Naive B cell (primary cell): ENCODE results near the gene PGRMC1. TPM values are rescaled to one million over a fixed set of nuclear protein-coding genes. Genes with fewer than 3 reads are reported as not detected.
"Not testable (repeated sequence)": the region's sequence is repeated elsewhere in the genome, so short reads cannot be mapped to it uniquely, and the experiment has no call there.

Source experiments
- ATAC-seq, 2 donors: fragments of 150-1000 bp; cut with Tn5 transposase; 2 replicates each; pipeline ENCODE4 v1.10.0; 2021; ENCODE audit warnings: low read depth in 2 of 2, mild to moderate bottlenecking in 2 of 2, moderate library complexity in 2 of 2
- DNase-seq: peaks from one replicate; pipeline ENCODE4 v3.0.0; 2022
- H3K27ac Mint-ChIP-seq, 6 donors: one replicate each; pipeline ENCODE4 v1.8.0; 2020 to 2022; ENCODE audit warnings: mild to moderate bottlenecking in 6 of 6, mixed read lengths in 6 of 6, moderate library complexity in 5 of 6, inconsistent platforms in 2 of 6
- H3K27me3 Mint-ChIP-seq, 3 donors: one replicate each; pipeline ENCODE4 v1.8.0; 2021 to 2022; ENCODE audit warnings: mixed read lengths in 3 of 3, mild to moderate bottlenecking in 1 of 3
- H3K36me3 Mint-ChIP-seq, 2 donors: one replicate each; pipeline ENCODE4 v1.8.0; 2020 to 2022; ENCODE audit warnings: mixed read lengths in 2 of 2, inconsistent platforms in 1 of 2, mild to moderate bottlenecking in 1 of 2
- H3K4me1 Mint-ChIP-seq, 3 donors: one replicate each; pipeline ENCODE4 v1.8.0; 2020 to 2022; ENCODE audit warnings: mixed read lengths in 3 of 3, inconsistent platforms in 1 of 3, mild to moderate bottlenecking in 1 of 3, moderate library complexity in 1 of 3
- H3K4me3 Mint-ChIP-seq, 8 donors: one replicate each; pipeline ENCODE4 v1.8.0; 2020 to 2022; ENCODE audit warnings: mild to moderate bottlenecking in 8 of 8, mixed read lengths in 8 of 8, moderate library complexity in 8 of 8, inconsistent platforms in 2 of 8
- H3K9me3 Mint-ChIP-seq, 7 donors: one replicate each; pipeline ENCODE4 v1.8.0; 2020 to 2022; ENCODE audit warnings: mixed read lengths in 7 of 7, mild to moderate bottlenecking in 5 of 7, inconsistent platforms in 2 of 7, moderate library complexity in 1 of 7
- polyA plus RNA-seq, 6 donors: library from polyadenylated mRNA; unstranded; fragments of 300-500 nt; fragmentation: Illumina TruSeq; gene quantifications; one replicate each; pipeline ENCODE4 v1.2.3, GENCODE V29; 2021; ENCODE audit warnings: low read depth in 6 of 6

The PGRMC1 gene
- polyA plus RNA-seq = 10 to 100 TPM in 4 of 6 donors, 1 to 10 TPM in 2; 7.1 to 14.9 (median 10.8) TPM

DNA sequence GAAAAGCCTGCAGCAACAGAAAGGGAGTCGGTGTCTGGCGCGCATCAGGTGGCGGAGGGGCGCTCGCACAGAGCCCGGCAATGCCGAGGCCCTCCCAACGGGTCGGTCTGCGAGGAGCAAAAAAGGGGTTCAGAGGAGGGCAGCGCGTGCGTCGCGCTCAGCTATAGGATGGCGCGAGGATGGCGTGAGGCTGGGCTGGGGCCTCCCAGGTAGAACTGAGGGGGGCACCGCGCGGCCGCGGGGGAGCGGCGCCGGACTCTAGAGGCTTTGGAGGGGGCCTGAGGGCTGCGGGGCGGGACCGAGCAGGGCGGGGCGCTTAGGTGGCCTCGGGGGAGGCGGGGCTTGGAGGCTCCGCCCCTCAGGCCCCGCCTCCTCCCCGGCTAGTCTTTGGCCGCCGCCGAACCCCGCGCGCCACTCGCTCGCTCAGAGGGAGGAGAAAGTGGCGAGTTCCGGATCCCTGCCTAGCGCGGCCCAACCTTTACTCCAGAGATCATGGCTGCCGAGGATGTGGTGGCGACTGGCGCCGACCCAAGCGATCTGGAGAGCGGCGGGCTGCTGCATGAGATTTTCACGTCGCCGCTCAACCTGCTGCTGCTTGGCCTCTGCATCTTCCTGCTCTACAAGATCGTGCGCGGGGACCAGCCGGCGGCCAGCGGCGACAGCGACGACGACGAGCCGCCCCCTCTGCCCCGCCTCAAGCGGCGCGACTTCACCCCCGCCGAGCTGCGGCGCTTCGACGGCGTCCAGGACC lies at the start of gene PGRMC1:
TSS of gene PGRMC1 (plus strand) at position 414 of the 751 bp plus-strand sequence. CDS start at position 493, 79 bp downstream.
- Mint-ChIP-seq H3K4me3 (peak within 1 kb of the TSS; percentile 65 to 95 (median 88)), H3K27me3 (peaks cover 5 to 10% (median 5%) of the 10 kb centered on the region in 3 donors), H3K36me3 (no peaks in the 10 kb centered on the region), H3K27ac (peak within 1 kb of the TSS; percentile 17 to 92 (median 67)), H3K9me3 (no peaks in the 10 kb centered on the region), H3K4me1 (peaks cover 11 to 16% (median 12%) of the 10 kb centered on the region in 3 donors)
- DNase-seq (peak; percentile 77), ATAC-seq (peak; percentile 91 to 93)

GRCh38 chrX:119186763-119187162 lies 49.3 kb upstream of the PGRMC1 start:
- no peak for ATAC-seq

GRCh38 chrX:119187298-119187697 lies 48.8 kb upstream of the PGRMC1 start:
- H3K27me3 Mint-ChIP-seq = peaks cover 0 to 17% (median 6%) of the 10 kb centered on the region in 3 donors
- no peak for ATAC-seq
- H3K36me3 Mint-ChIP-seq = no peaks in the 10 kb centered on the region
- H3K4me3 Mint-ChIP-seq = no peak overlapping the region
- H3K27ac Mint-ChIP-seq = no peak overlapping the region
- DNase-seq = no peak
- H3K4me1 Mint-ChIP-seq = no peaks in the 10 kb centered on the region
- peaks cover 0 to 2% (median 0%) of the 10 kb centered on the region in 7 donors for H3K9me3 Mint-ChIP-seq

More at GRCh38 chrX:119186763-119187162, 49.3 kb upstream of the PGRMC1 start:
- Mint-ChIP-seq H3K27me3 (peaks cover 0 to 16% (median 6%) of the 10 kb centered on the region in 3 donors), H3K4me3 (no peak overlapping the region), H3K27ac (no peak overlapping the region), H3K36me3 (no peaks in the 10 kb centered on the region), H3K4me1 (no peaks in the 10 kb centered on the region), H3K9me3 (peaks cover 0 to 2% (median 0%) of the 10 kb centered on the region in 7 donors)
- no peak for DNase-seq

- Mint-ChIP-seq H3K9me3 (peaks cover 0 to 2% (median 0%) of the 10 kb centered on the region in 7 donors), H3K27ac (no peak overlapping the region), H3K4me3 (no peak overlapping the region), H3K27me3 (peaks cover 0 to 17% (median 6%) of the 10 kb centered on the region in 3 donors), H3K4me1 (no peaks in the 10 kb centered on the region), H3K36me3 (no peaks in the 10 kb centered on the region)
- DNase-seq (no peak), ATAC-seq (no peak)
These were observed 47.0 kb upstream of the PGRMC1 start for GRCh38 chrX:119189115-119189514.

- H3K36me3 Mint-ChIP-seq = no peaks in the 10 kb centered on the region
- ATAC-seq (no peak), DNase-seq (no peak)
- H3K4me1 Mint-ChIP-seq = no peaks in the 10 kb centered on the region
- H3K27ac Mint-ChIP-seq = no peak overlapping the region
- no peak overlapping the region for H3K4me3 Mint-ChIP-seq
- peaks cover 0 to 17% (median 6%) of the 10 kb centered on the region in 3 donors for H3K27me3 Mint-ChIP-seq
- peaks cover 0 to 2% (median 0%) of the 10 kb centered on the region in 7 donors for H3K9me3 Mint-ChIP-seq
These were observed 46.5 kb upstream of the PGRMC1 start for GRCh38 chrX:119189595-119189994.

DNA sequence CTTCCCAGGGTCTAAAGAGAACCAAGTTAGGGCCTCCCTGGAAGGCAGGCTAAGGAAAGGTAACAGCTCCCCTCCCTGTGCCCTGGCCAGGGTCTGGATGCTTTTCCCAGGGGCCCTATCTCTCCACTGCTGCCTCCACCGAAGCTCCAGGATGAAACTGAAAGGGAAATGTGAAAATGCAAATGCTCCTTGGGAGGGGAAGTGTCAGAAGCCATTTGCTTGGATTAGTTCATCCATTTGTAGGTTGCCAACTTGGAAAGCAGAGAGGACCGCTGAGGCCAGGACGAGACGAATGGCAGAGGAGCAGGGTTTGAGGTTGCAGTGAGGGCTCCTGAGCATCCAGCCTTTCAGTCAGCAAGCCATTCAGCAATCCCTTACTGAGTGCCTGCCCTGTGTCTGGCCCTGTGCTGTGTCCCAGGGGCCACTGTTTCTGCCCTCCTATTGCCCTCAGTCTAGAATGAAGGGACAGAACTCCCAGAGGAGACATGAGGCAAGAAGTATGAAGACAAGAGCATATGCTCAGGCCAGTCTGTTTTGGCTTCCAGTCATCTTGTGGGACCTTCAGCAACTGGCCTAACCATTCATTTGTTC lies 45.9 kb upstream of the PGRMC1 start:
- H3K4me1 Mint-ChIP-seq = no peaks in the 10 kb centered on the region
- ATAC-seq (no peak), DNase-seq (no peak)
- H3K4me3 Mint-ChIP-seq = no peak overlapping the region
- no peaks in the 10 kb centered on the region for H3K36me3 Mint-ChIP-seq
- peaks cover 0 to 17% (median 6%) of the 10 kb centered on the region in 3 donors for H3K27me3 Mint-ChIP-seq
- no peak overlapping the region for H3K27ac Mint-ChIP-seq
- H3K9me3 Mint-ChIP-seq = peaks cover 0 to 2% (median 0%) of the 10 kb centered on the region in 7 donors

DNA sequence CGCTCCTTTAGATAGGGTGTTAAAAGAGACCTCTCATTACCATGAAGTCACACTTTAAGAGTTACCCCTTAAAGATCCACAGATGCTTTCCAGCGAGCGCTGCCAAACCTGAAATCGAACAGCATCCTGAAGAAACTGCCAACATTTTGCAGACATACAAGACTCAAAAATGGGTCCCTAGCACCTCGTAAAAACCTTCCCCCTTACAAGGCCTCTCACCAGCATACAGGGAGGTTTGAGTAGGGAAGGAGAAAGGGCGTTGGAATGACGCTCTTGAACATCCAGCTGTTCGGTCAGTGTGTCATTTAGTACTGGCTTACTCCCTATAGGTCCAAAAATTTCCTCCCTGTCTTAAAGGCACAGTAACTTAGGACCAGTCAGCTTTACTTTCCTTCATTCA lies 45.3 kb upstream of the PGRMC1 start:
- H3K4me1 Mint-ChIP-seq = no peaks in the 10 kb centered on the region
- DNase-seq = no peak
- ATAC-seq = no peak
- no peaks in the 10 kb centered on the region for H3K36me3 Mint-ChIP-seq
- H3K27ac Mint-ChIP-seq = no peak overlapping the region
- peaks cover 0 to 2% (median 0%) of the 10 kb centered on the region in 7 donors for H3K9me3 Mint-ChIP-seq
- peaks cover 0 to 17% (median 6%) of the 10 kb centered on the region in 3 donors for H3K27me3 Mint-ChIP-seq
- no peak overlapping the region for H3K4me3 Mint-ChIP-seq

DNA sequence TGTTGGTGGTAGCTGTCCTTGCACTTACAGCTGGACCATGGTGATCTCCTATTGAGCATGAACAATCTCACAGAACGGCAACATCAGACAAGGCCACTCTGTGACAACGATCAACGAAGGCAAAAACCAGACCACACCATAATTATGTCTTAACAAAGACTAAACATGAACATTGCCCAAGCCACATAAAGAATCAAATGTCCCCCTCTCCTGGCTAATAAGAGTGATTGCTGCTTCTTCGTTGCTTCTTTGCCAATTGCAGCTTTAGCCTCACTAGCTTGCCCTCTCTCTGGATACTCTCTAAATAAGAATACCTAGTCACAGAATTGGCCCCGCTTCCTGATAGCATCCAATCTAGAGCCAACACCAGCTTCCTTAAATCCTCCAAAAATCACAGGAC lies 41.5 kb upstream of the PGRMC1 start:
- H3K27ac Mint-ChIP-seq = no peak overlapping the region
- ATAC-seq = no peak
- no peaks in the 10 kb centered on the region for H3K4me1 Mint-ChIP-seq

DNA sequence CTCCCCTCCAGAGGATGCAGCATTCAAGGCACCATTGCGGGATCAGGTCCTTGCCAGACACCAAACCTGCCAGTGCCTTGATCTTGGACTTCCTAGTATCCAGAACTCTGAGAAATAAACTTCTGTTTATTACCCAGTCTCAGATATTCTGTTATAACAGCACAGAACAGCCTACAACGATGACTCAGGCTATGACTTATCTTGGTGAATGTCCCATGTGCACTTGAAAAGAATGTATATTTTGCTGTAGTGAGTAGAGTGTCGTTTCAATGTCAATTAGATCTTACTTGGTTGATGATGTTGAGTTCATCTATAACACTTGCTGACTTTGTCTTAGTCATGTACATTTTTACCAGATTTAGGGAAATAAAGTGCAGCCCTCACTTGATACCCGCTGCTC lies 34.5 kb upstream of the PGRMC1 start:
- Mint-ChIP-seq H3K9me3 (no peaks in the 10 kb centered on the region), H3K4me1 (no peaks in the 10 kb centered on the region), H3K4me3 (no peak overlapping the region), H3K27ac (no peak overlapping the region), H3K36me3 (no peaks in the 10 kb centered on the region), H3K27me3 (peaks cover 4 to 28% (median 17%) of the 10 kb centered on the region in 3 donors)
- no peak for ATAC-seq
- no peak for DNase-seq

More for the DNA sequence above, 41.5 kb upstream of the PGRMC1 start:
- Mint-ChIP-seq H3K4me3 (no peak overlapping the region), H3K36me3 (no peaks in the 10 kb centered on the region), H3K27me3 (peaks cover 0 to 18% (median 0%) of the 10 kb centered on the region in 3 donors), H3K9me3 (no peaks in the 10 kb centered on the region)
- no peak for DNase-seq

DNA sequence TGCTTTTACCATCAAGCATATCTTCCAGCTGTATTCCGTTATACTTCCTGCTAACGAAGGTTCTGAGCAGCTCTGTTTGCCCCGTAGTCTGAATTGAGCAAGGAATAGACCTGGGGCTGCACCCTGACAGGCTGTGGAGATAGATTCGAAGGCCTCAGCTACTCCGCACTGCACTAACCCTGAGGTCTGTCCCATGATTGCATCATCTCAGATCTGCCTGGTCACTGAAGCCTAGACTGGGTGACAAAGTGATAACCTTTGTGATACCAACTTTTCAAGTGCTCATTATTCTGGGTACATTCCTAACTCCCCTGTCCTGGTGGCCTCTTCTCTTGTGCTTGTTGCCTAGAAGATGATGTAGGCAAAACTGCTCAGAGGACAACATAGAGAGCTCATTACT lies 29.9 kb upstream of the PGRMC1 start:
- Mint-ChIP-seq H3K36me3 (no peaks in the 10 kb centered on the region), H3K4me3 (no peak overlapping the region), H3K27me3 (peaks cover 4 to 20% (median 17%) of the 10 kb centered on the region in 3 donors), H3K27ac (no peak overlapping the region), H3K4me1 (no peaks in the 10 kb centered on the region), H3K9me3 (peaks cover 0 to 3% (median 0%) of the 10 kb centered on the region in 7 donors)
- ATAC-seq = no peak
- no peak for DNase-seq

GRCh38 chrX:119207483-119207882 lies 28.6 kb upstream of the PGRMC1 start:
- not testable (repeated sequence) for H3K4me1 Mint-ChIP-seq, DNase-seq, H3K36me3 Mint-ChIP-seq, H3K9me3 Mint-ChIP-seq, H3K27ac Mint-ChIP-seq, ATAC-seq, H3K4me3 Mint-ChIP-seq
- H3K27me3 Mint-ChIP-seq = peaks cover 4 to 20% (median 17%) of the 10 kb centered on the region in 3 donors

- no peaks in the 10 kb centered on the region for H3K36me3 Mint-ChIP-seq
- ATAC-seq = no peak
- H3K27me3 Mint-ChIP-seq = peaks cover 4 to 20% (median 19%) of the 10 kb centered on the region in 3 donors
- no peaks in the 10 kb centered on the region for H3K4me1 Mint-ChIP-seq
- no peak overlapping the region for H3K4me3 Mint-ChIP-seq
- peaks cover 0 to 3% (median 0%) of the 10 kb centered on the region in 7 donors for H3K9me3 Mint-ChIP-seq
- no peak for DNase-seq
- H3K27ac Mint-ChIP-seq = no peak overlapping the region
These were observed 27.6 kb upstream of the PGRMC1 start for GRCh38 chrX:119208401-119209057.

DNA sequence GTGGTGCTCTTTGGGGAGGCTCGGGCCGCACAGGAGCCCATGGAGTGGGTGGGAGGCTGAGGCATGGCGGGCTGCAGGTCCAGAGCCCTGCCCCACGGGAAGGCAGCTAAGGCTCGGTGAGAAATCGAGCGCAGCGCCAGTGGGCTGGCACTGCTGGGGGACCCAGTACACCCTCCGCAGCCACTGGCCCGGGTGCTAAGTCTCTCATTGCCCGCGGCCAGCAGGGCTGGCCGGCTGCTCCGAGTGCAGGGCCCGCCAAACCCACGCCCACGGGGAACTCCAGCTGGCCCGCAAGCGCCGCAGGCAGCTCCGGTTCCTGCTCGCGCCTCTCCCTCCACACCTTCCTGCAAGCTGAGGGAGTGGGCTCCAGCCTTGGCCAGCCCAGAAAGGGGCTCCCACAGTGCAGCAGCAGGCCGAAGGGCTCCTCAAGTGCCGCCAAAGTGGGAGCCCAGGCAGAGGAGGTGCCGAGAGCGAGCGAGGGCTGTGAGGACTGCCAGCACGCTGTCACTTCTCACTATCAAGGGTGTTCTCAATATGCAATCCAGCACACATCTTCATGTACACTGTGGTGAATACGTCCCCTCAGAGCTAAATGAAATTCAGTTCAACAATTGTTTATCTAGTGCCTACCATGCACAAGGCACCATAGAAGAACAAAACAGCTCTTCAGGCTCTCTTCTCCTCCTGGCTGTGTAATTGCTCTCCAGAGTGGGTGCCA lies 25.0 kb upstream of the PGRMC1 start:
- not testable (repeated sequence) for H3K9me3 Mint-ChIP-seq, H3K36me3 Mint-ChIP-seq, ATAC-seq, H3K4me3 Mint-ChIP-seq, H3K27ac Mint-ChIP-seq, H3K4me1 Mint-ChIP-seq, DNase-seq
- H3K27me3 Mint-ChIP-seq = peaks cover 0 to 15% (median 6%) of the 10 kb centered on the region in 3 donors
